Gastroesophageal sphincter (tissue), 3 donors: ENCODE data around the gene SEH1L.

Experiments
- EP300 ChIP-seq: sonication (generic); formaldehyde crosslinking; IDR thresholded peaks from one replicate; pipeline ENCODE4 v1.6.1; 2017; ENCODE audit warnings: antibody characterized with exemption, mild to moderate bottlenecking
- POLR2A ChIP-seq, 2 donors: fragments of 450-650 bp; IDR thresholded peaks; one replicate each; pipeline ENCODE4 v1.6.1; 2017; ENCODE audit warnings: antibody characterized with exemption in 2 of 2, mild to moderate bottlenecking in 2 of 2, moderate library complexity in 1 of 2
- POLR2AphosphoS5 ChIP-seq: sonication (generic); formaldehyde crosslinking; IDR thresholded peaks from one replicate; pipeline ENCODE4 v1.6.1; 2017; ENCODE audit warnings: antibody characterized with exemption
- TF ChIP-seq, protein P1 (sequence below), 4 experiments: fragments of 200-600 bp in 2 of 4; fragments of 450-650 bp in 2 of 4; sonication (generic) in 1 of 4; IDR thresholded peaks; one replicate each; pipeline ENCODE4 v1.5.1; 2017 to 2019; ENCODE audit warnings: antibody characterized with exemption in 4 of 4, mild to moderate bottlenecking in 2 of 4, moderate library complexity in 2 of 4

DNA sequence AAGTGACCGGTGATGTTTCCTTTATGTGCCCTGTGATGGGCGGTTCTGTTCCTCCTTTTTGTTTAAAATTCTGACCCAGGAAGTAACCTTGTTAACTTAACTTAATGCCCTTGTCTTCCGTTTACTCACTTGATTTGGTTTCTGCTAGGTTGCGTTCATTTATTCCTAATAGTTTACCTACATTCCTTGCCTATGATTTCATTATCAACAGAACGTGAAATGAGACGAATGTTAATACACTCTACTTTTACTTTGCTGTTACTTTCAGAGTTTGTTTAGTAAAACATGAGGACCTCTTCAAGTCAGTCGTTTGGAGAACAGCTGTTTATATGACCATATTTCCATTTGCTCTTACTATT, 44.0 kb downstream of the SEH1L start:
- TF ChIP-seq, protein P1, sequence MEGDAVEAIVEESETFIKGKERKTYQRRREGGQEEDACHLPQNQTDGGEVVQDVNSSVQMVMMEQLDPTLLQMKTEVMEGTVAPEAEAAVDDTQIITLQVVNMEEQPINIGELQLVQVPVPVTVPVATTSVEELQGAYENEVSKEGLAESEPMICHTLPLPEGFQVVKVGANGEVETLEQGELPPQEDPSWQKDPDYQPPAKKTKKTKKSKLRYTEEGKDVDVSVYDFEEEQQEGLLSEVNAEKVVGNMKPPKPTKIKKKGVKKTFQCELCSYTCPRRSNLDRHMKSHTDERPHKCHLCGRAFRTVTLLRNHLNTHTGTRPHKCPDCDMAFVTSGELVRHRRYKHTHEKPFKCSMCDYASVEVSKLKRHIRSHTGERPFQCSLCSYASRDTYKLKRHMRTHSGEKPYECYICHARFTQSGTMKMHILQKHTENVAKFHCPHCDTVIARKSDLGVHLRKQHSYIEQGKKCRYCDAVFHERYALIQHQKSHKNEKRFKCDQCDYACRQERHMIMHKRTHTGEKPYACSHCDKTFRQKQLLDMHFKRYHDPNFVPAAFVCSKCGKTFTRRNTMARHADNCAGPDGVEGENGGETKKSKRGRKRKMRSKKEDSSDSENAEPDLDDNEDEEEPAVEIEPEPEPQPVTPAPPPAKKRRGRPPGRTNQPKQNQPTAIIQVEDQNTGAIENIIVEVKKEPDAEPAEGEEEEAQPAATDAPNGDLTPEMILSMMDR (IDR thresholded peaks at IDR 0.05) = no peak
- no peak for TF ChIP-seq POLR2AphosphoS5
- TF ChIP-seq POLR2A (IDR thresholded peaks at IDR 0.05) = no peak
- TF ChIP-seq EP300 = no peak
